HK-2 (cell line): ENCODE measurements around the gene GALNT5.
"Not testable (repeated sequence)": the region's sequence is repeated elsewhere in the genome, so short reads cannot be mapped to it uniquely, and the experiment has no call there.

Experiments used
- DNase-seq: peaks from one replicate; pipeline ENCODE4 v3.0.0-alpha.2; 2018; ENCODE audit not compliant: unreplicated experiment

The GALNT5 gene

GRCh38 chr2:157251932-157252331, 5.6 kb upstream of the GALNT5 start:
- no peak for DNase-seq

GRCh38 chr2:157252529-157252928, 5.0 kb upstream of the GALNT5 start:
- DNase-seq, result no peak

GRCh38 chr2:157254041-157254440, 3.5 kb upstream of the GALNT5 start:
- no peak for DNase-seq

GRCh38 chr2:157255746-157256145, 1.8 kb upstream of the GALNT5 start:
- no peak for DNase-seq

- DNase-seq, result no peak
Measured at GRCh38 chr2:157256626-157257025, 879 bp upstream of the GALNT5 start.

GRCh38 chr2:157258520-157259326, 1.2 kb downstream of the GALNT5 start:
- no peak for DNase-seq

GRCh38 chr2:157259386-157259785, 1.9 kb downstream of the GALNT5 start:
- DNase-seq, result no peak

GRCh38 chr2:157259960-157260359, 2.5 kb downstream of the GALNT5 start:
- no peak for DNase-seq

- DNase-seq, result no peak
Measured at GRCh38 chr2:157260533-157261198, 3.2 kb downstream of the GALNT5 start.

- DNase-seq, result peak; percentile 20
Measured at GRCh38 chr2:157261199-157261782, 3.8 kb downstream of the GALNT5 start.

GRCh38 chr2:157262248-157262647, 4.7 kb downstream of the GALNT5 start:
- DNase-seq, result no peak

- DNase-seq, result no peak
Measured at GRCh38 chr2:157264099-157264498, 6.6 kb downstream of the GALNT5 start.

GRCh38 chr2:157265825-157266224, 8.3 kb downstream of the GALNT5 start:
- no peak for DNase-seq

GRCh38 chr2:157267476-157267875, 10.0 kb downstream of the GALNT5 start:
- DNase-seq, result no peak

- no peak for DNase-seq
Measured at GRCh38 chr2:157269060-157269459, 11.6 kb downstream of the GALNT5 start.

GRCh38 chr2:157269922-157270321, 12.4 kb downstream of the GALNT5 start:
- DNase-seq, result no peak

GRCh38 chr2:157271590-157272203, 14.2 kb downstream of the GALNT5 start:
- DNase-seq, result no peak

GRCh38 chr2:157279311-157279710, 21.8 kb downstream of the GALNT5 start:
- DNase-seq, result not testable (repeated sequence)

- no peak for DNase-seq
Measured at GRCh38 chr2:157281316-157281715, 23.8 kb downstream of the GALNT5 start.

GRCh38 chr2:157283468-157283867, 26.0 kb downstream of the GALNT5 start:
- no peak for DNase-seq

- DNase-seq, result no peak
Measured at GRCh38 chr2:157287160-157287559, 29.7 kb downstream of the GALNT5 start.

GRCh38 chr2:157290525-157290924, 33.0 kb downstream of the GALNT5 start:
- DNase-seq, result no peak

- no peak for DNase-seq
Measured at GRCh38 chr2:157291018-157291417, 33.5 kb downstream of the GALNT5 start.
